ENCODE measurements around the gene FUZ.

The FUZ gene

GRCh38 chr19:49799798-49800376 lies 13.2 kb downstream of the FUZ start:
- no peak overlapping the region for H3K4me3 ChIP-seq (ENCODE audit: low read depth in 1 of 5, low read length in 5 of 5)
- H3K9me3 ChIP-seq (ENCODE audit: control insufficient read depth in 5 of 5, low read length in 5 of 5) = no peaks in the 10 kb centered on the region
- peaks cover 0 to 19% (median 10%) of the 10 kb centered on the region in 5 donors for H3K4me1 ChIP-seq (ENCODE audit: control insufficient read depth in 5 of 5, insufficient read depth in 5 of 5, low read length in 5 of 5)
- peaks cover 0 to 93% (median 81%) of the 10 kb centered on the region in 5 donors for H3K36me3 ChIP-seq (ENCODE audit: control insufficient read depth in 5 of 5, insufficient read depth in 5 of 5, low read length in 5 of 5)
- H3K27ac ChIP-seq (ENCODE audit: low read depth, low read length) = no peak overlapping the region
- H3K27me3 ChIP-seq (ENCODE audit: control insufficient read depth in 5 of 5, insufficient read depth in 4 of 5, low read length in 5 of 5) = no peaks in the 10 kb centered on the region
- H3K9ac ChIP-seq (ENCODE audit: low read length in 5 of 5) = no peak overlapping the region

GRCh38 chr19:49799271-49799797 lies 13.8 kb downstream of the FUZ start:
- Histone ChIP-seq H3K4me3 (ENCODE audit: low read depth in 1 of 5, low read length in 5 of 5) (no peak overlapping the region), H3K9me3 (ENCODE audit: control insufficient read depth in 5 of 5, low read length in 5 of 5) (no peaks in the 10 kb centered on the region), H3K27ac (ENCODE audit: low read depth, low read length) (no peak overlapping the region), H3K4me1 (ENCODE audit: control insufficient read depth in 5 of 5, insufficient read depth in 5 of 5, low read length in 5 of 5) (peaks cover 0 to 19% (median 10%) of the 10 kb centered on the region in 5 donors), H3K9ac (ENCODE audit: low read length in 5 of 5) (no peak overlapping the region), H3K27me3 (ENCODE audit: control insufficient read depth in 5 of 5, insufficient read depth in 4 of 5, low read length in 5 of 5) (no peaks in the 10 kb centered on the region), H3K36me3 (ENCODE audit: control insufficient read depth in 5 of 5, insufficient read depth in 5 of 5, low read length in 5 of 5) (peaks cover 0 to 93% (median 81%) of the 10 kb centered on the region in 5 donors)

GRCh38 chr19:49798574-49798973 lies 14.5 kb downstream of the FUZ start:
- peaks cover 0 to 92% (median 80%) of the 10 kb centered on the region in 5 donors for H3K36me3 ChIP-seq (ENCODE audit: control insufficient read depth in 5 of 5, insufficient read depth in 5 of 5, low read length in 5 of 5)
- H3K27ac ChIP-seq (ENCODE audit: low read depth, low read length) = no peak overlapping the region
- no peaks in the 10 kb centered on the region for H3K9me3 ChIP-seq (ENCODE audit: control insufficient read depth in 5 of 5, low read length in 5 of 5)
- H3K27me3 ChIP-seq (ENCODE audit: control insufficient read depth in 5 of 5, insufficient read depth in 4 of 5, low read length in 5 of 5) = no peaks in the 10 kb centered on the region
- H3K9ac ChIP-seq (ENCODE audit: low read length in 5 of 5) = no peak overlapping the region
- H3K4me1 ChIP-seq (ENCODE audit: control insufficient read depth in 5 of 5, insufficient read depth in 5 of 5, low read length in 5 of 5) = peaks cover 0 to 19% (median 10%) of the 10 kb centered on the region in 5 donors
- H3K4me3 ChIP-seq (ENCODE audit: low read depth in 1 of 5, low read length in 5 of 5) = no peak overlapping the region

GRCh38 chr19:49795615-49796014 lies 17.5 kb downstream of the FUZ start:
- no peak overlapping the region for H3K27ac ChIP-seq (ENCODE audit: low read depth, low read length)
- H3K9me3 ChIP-seq (ENCODE audit: control insufficient read depth in 5 of 5, low read length in 5 of 5) = no peaks in the 10 kb centered on the region
- H3K27me3 ChIP-seq (ENCODE audit: control insufficient read depth in 5 of 5, insufficient read depth in 4 of 5, low read length in 5 of 5) = no peaks in the 10 kb centered on the region
- peaks cover 0 to 94% (median 90%) of the 10 kb centered on the region in 5 donors for H3K36me3 ChIP-seq (ENCODE audit: control insufficient read depth in 5 of 5, insufficient read depth in 5 of 5, low read length in 5 of 5)
- H3K4me3 ChIP-seq (ENCODE audit: low read depth in 1 of 5, low read length in 5 of 5) = no peak overlapping the region
- no peak overlapping the region for H3K9ac ChIP-seq (ENCODE audit: low read length in 5 of 5)
- H3K4me1 ChIP-seq (ENCODE audit: control insufficient read depth in 5 of 5, insufficient read depth in 5 of 5, low read length in 5 of 5) = peaks cover 0 to 5% (median 5%) of the 10 kb centered on the region in 5 donors

- no peaks in the 10 kb centered on the region for H3K27me3 ChIP-seq (ENCODE audit: control insufficient read depth in 5 of 5, insufficient read depth in 4 of 5, low read length in 5 of 5)
- peaks cover 0 to 90% (median 82%) of the 10 kb centered on the region in 5 donors for H3K36me3 ChIP-seq (ENCODE audit: control insufficient read depth in 5 of 5, insufficient read depth in 5 of 5, low read length in 5 of 5)
- H3K4me3 ChIP-seq (ENCODE audit: low read depth in 1 of 5, low read length in 5 of 5) = no peak overlapping the region
- no peak overlapping the region for H3K9ac ChIP-seq (ENCODE audit: low read length in 5 of 5)
- H3K9me3 ChIP-seq (ENCODE audit: control insufficient read depth in 5 of 5, low read length in 5 of 5) = no peaks in the 10 kb centered on the region
- no peak overlapping the region for H3K27ac ChIP-seq (ENCODE audit: low read depth, low read length)
- H3K4me1 ChIP-seq (ENCODE audit: control insufficient read depth in 5 of 5, insufficient read depth in 5 of 5, low read length in 5 of 5) = peaks cover 0 to 5% (median 5%) of the 10 kb centered on the region in 5 donors
These were observed 19.6 kb downstream of the FUZ start for GRCh38 chr19:49793561-49793840.

GRCh38 chr19:49792829-49793560 lies 20.1 kb downstream of the FUZ start:
- H3K36me3 ChIP-seq (ENCODE audit: control insufficient read depth in 5 of 5, insufficient read depth in 5 of 5, low read length in 5 of 5) = peaks cover 0 to 90% (median 82%) of the 10 kb centered on the region in 5 donors
- H3K27ac ChIP-seq (ENCODE audit: low read depth, low read length) = no peak overlapping the region
- H3K9ac ChIP-seq (ENCODE audit: low read length in 5 of 5) = no peak overlapping the region
- no peak overlapping the region for H3K4me3 ChIP-seq (ENCODE audit: low read depth in 1 of 5, low read length in 5 of 5)
- H3K9me3 ChIP-seq (ENCODE audit: control insufficient read depth in 5 of 5, low read length in 5 of 5) = no peaks in the 10 kb centered on the region
- no peaks in the 10 kb centered on the region for H3K27me3 ChIP-seq (ENCODE audit: control insufficient read depth in 5 of 5, insufficient read depth in 4 of 5, low read length in 5 of 5)
- H3K4me1 ChIP-seq (ENCODE audit: control insufficient read depth in 5 of 5, insufficient read depth in 5 of 5, low read length in 5 of 5) = peaks cover 0 to 5% (median 5%) of the 10 kb centered on the region in 5 donors

GRCh38 chr19:49791776-49792445 lies 21.2 kb downstream of the FUZ start:
- Histone ChIP-seq H3K4me3 (ENCODE audit: low read depth in 1 of 5, low read length in 5 of 5) (no peak overlapping the region), H3K27me3 (ENCODE audit: control insufficient read depth in 5 of 5, insufficient read depth in 4 of 5, low read length in 5 of 5) (no peaks in the 10 kb centered on the region), H3K4me1 (ENCODE audit: control insufficient read depth in 5 of 5, insufficient read depth in 5 of 5, low read length in 5 of 5) (peaks cover 0 to 5% (median 5%) of the 10 kb centered on the region in 5 donors), H3K9me3 (ENCODE audit: control insufficient read depth in 5 of 5, low read length in 5 of 5) (no peaks in the 10 kb centered on the region), H3K9ac (ENCODE audit: low read length in 5 of 5) (no peak overlapping the region), H3K36me3 (ENCODE audit: control insufficient read depth in 5 of 5, insufficient read depth in 5 of 5, low read length in 5 of 5) (peaks cover 0 to 85% (median 81%) of the 10 kb centered on the region in 5 donors), H3K27ac (ENCODE audit: low read depth, low read length) (no peak overlapping the region)

- H3K9me3 ChIP-seq (ENCODE audit: control insufficient read depth in 5 of 5, low read length in 5 of 5) = no peaks in the 10 kb centered on the region
- H3K36me3 ChIP-seq (ENCODE audit: control insufficient read depth in 5 of 5, insufficient read depth in 5 of 5, low read length in 5 of 5) = peaks cover 0 to 79% (median 76%) of the 10 kb centered on the region in 5 donors
- H3K4me3 ChIP-seq (ENCODE audit: low read depth in 1 of 5, low read length in 5 of 5) = no peak overlapping the region
- no peak overlapping the region for H3K9ac ChIP-seq (ENCODE audit: low read length in 5 of 5)
- H3K4me1 ChIP-seq (ENCODE audit: control insufficient read depth in 5 of 5, insufficient read depth in 5 of 5, low read length in 5 of 5) = peaks cover 0 to 5% (median 5%) of the 10 kb centered on the region in 5 donors
- no peak overlapping the region for H3K27ac ChIP-seq (ENCODE audit: low read depth, low read length)
- H3K27me3 ChIP-seq (ENCODE audit: control insufficient read depth in 5 of 5, insufficient read depth in 4 of 5, low read length in 5 of 5) = no peaks in the 10 kb centered on the region
These were observed 22.2 kb downstream of the FUZ start for GRCh38 chr19:49790866-49791265.

- Histone ChIP-seq H3K4me3 (ENCODE audit: low read depth in 1 of 5, low read length in 5 of 5) (no peak overlapping the region), H3K4me1 (ENCODE audit: control insufficient read depth in 5 of 5, insufficient read depth in 5 of 5, low read length in 5 of 5) (peaks cover 0 to 5% (median 5%) of the 10 kb centered on the region in 5 donors), H3K27me3 (ENCODE audit: control insufficient read depth in 5 of 5, insufficient read depth in 4 of 5, low read length in 5 of 5) (no peaks in the 10 kb centered on the region), H3K9ac (ENCODE audit: low read length in 5 of 5) (no peak overlapping the region), H3K36me3 (ENCODE audit: control insufficient read depth in 5 of 5, insufficient read depth in 5 of 5, low read length in 5 of 5) (peaks cover 0 to 77% (median 72%) of the 10 kb centered on the region in 5 donors), H3K27ac (ENCODE audit: low read depth, low read length) (no peak overlapping the region), H3K9me3 (ENCODE audit: control insufficient read depth in 5 of 5, low read length in 5 of 5) (no peaks in the 10 kb centered on the region)
These were observed 24.2 kb downstream of the FUZ start for GRCh38 chr19:49788857-49789256.

GRCh38 chr19:49787746-49788145 lies 25.3 kb downstream of the FUZ start:
- H3K4me3 ChIP-seq (ENCODE audit: low read depth in 1 of 5, low read length in 5 of 5) = no peak overlapping the region
- H3K27me3 ChIP-seq (ENCODE audit: control insufficient read depth in 5 of 5, insufficient read depth in 4 of 5, low read length in 5 of 5) = no peaks in the 10 kb centered on the region
- peaks cover 0 to 5% (median 5%) of the 10 kb centered on the region in 5 donors for H3K4me1 ChIP-seq (ENCODE audit: control insufficient read depth in 5 of 5, insufficient read depth in 5 of 5, low read length in 5 of 5)
- H3K9me3 ChIP-seq (ENCODE audit: control insufficient read depth in 5 of 5, low read length in 5 of 5) = no peaks in the 10 kb centered on the region
- peaks cover 0 to 79% (median 73%) of the 10 kb centered on the region in 5 donors for H3K36me3 ChIP-seq (ENCODE audit: control insufficient read depth in 5 of 5, insufficient read depth in 5 of 5, low read length in 5 of 5)
- H3K27ac ChIP-seq (ENCODE audit: low read depth, low read length) = no peak overlapping the region
- no peak overlapping the region for H3K9ac ChIP-seq (ENCODE audit: low read length in 5 of 5)
